ENCODE data around the gene CDS2. TPM values are rescaled to one million over a fixed set of nuclear protein-coding genes. Genes with fewer than 3 reads are reported as not detected.
"Not testable (repeated sequence)": the region's sequence is repeated elsewhere in the genome, so short reads cannot be mapped to it uniquely, and the experiment has no call there.

Gene CDS2
- 66.3 and 75.2 TPM in 2 replicates for total RNA-seq (2014; rRNA removed; shearing (Covaris generic))
- 42.6 and 64.2 TPM in 2 replicates for polyA plus RNA-seq (2015; cell fraction: cytosol; rRNA removed)
- polyA plus RNA-seq (2015; cell fraction: nucleus; rRNA removed): 30.1 and 32.8 TPM in 2 replicates

DNA sequence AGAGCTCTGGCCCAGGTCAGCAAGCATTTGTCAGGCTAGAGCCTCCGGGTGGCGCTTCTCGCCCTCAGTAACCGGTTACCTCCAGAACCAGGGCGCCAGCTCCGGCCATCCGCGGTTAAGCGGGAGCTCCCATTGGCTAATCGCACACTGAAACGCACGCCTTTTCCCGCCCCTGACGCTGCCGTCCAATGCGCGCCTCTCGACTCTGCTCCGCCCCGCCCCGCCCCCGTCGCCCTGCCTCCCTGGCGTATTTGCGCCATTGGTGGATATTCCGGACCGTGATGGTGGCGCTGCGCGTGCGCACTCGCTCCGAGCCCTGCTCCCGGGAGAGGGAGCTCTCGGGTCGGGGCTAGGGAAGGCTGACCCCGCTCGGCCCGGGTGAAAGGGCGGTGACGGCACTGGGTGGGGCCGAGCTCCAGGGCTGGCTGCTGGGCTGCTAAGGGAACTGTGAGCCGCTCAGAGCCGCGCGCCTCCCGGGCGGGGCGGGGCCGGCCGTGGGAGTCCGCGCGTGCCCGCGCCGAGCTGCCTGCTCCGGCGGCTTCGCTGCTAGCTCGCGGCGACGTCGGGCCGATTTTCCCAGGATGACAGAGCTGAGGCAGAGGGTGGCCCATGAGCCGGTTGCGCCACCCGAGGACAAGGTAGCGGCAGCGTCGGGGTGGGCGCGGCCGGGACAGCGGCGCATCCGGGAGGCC, at the start of gene CDS2:
TSS of gene CDS2 (plus strand) at position 497 of the 692 bp plus-strand sequence. CDS start at position 582, 85 bp downstream.
- in situ Hi-C loops (cut with HindIII; ENCODE audit: low pct_unique_long_range_greater_than_20kb, low sequenced_read_pairs): no loop called here

DNA sequence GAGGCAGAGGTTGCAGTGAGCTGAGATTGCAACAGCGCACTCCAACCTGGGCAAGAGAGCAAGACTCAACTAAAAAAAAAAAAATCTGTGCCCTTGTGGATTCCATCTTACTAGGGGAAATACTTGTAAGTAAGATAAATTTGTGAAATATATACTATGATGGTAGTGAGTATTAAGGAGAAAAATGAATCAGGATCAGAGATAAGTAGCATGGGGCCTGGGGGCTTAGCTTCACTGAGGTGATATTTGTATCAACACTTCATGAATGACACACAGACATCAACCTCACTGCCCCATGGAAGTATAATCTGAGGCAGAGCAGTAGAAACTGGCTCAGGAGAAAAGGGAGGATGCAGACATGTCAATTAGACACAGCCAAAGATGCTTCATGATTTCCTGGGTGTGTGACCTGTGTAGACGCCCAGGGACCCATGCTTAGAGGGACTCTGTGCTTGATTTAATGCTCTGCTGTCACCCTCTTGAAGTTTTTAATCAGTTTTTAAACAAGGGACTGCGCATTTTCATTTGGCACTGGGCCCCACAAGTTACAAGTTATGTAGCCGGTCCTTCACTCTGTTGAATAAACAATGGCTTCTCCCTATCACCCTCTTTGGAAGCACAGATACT, 48.9 kb upstream of the CDS2 start:
- in situ Hi-C loops (cut with HindIII; ENCODE audit: low pct_unique_long_range_greater_than_20kb, low sequenced_read_pairs): no loop called here
- no peak for DNase-seq (ENCODE audit: low read depth, low spot score)

More for the DNA sequence above, at the start of gene CDS2:
- peak; percentile 99 for DNase-seq (ENCODE audit: low read depth, low spot score)

DNA sequence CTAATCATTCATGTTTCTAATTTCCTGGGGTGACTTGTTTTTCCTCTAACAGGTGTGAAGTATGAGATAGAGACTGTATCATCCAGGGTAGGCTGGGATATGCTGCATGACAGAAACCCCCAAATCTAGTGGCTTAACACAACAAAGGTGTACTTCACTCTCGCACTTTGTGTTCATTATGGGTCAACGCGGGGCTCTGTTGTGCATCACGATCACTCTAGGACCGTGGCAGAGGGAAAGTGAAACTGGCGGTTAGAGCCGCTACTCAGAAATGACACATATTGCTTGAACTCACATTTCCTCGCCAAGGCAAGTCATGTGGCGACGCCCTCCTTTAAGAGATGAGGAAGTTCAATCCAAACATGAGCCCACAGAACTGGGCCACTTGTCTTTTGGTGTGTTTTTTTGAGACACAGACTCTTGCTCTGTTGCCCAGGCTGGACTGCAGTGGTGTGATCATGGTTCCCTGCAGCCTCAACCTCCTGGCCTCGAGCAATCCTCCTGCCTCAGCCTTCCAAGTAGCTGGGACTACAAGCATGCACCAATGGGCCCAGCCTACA, 48.3 kb upstream of the CDS2 start:
- in situ Hi-C loops (cut with HindIII; ENCODE audit: low pct_unique_long_range_greater_than_20kb, low sequenced_read_pairs): no loop called here

DNA sequence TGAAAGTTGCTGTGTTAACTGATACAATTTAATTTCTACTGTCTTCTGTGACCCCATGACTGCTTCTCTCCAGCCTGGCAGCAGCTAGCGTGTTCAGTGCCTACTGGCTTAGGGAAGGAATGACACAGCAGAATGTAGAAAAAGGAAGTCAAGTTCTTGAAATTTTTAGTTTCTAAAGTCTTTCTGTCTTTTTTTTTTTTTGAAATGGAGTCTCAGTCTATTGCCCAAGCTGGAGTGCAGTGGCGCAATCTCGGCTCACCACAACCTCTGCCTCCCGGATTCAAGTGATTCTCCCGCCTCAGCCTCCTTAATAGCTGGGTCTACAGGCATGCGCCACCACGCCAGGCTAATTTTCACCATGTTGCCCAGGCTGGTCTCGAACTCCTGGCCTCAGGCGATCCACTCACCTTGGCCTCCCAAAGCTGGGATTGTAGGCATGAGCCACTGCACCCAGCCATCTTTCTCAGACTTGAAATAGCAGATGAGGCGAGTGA, 46.4 kb upstream of the CDS2 start:
- DNase-seq (ENCODE audit: low read depth, low spot score): peak; percentile 84
- in situ Hi-C loops (cut with HindIII; ENCODE audit: low pct_unique_long_range_greater_than_20kb, low sequenced_read_pairs): no loop called here

More for the DNA sequence above, 48.3 kb upstream of the CDS2 start:
- peak; percentile 73 for DNase-seq (ENCODE audit: low read depth, low spot score)

DNA sequence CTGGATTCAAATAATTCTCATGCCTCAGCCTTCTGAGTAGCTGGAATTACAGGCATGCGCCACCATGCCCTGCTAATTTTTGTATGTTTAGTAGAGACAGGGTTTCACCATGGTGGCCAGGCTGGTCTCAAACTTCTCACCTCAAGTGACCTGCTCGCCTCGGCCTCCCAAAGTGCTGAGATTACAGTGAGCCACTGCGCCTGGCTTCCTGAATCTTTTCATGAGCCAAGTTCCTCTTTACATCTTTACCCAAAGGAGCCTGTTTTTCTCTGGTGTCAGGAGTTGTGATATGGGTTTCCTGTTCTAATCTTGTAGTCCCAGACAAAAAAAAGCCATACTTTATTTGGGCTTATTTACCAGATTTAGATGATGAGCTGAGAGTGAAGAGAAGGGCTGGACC, 41.4 kb upstream of the CDS2 start:
- DNase-seq (ENCODE audit: low read depth, low spot score): no peak
- in situ Hi-C loops (cut with HindIII; ENCODE audit: low pct_unique_long_range_greater_than_20kb, low sequenced_read_pairs): no loop called here

DNA sequence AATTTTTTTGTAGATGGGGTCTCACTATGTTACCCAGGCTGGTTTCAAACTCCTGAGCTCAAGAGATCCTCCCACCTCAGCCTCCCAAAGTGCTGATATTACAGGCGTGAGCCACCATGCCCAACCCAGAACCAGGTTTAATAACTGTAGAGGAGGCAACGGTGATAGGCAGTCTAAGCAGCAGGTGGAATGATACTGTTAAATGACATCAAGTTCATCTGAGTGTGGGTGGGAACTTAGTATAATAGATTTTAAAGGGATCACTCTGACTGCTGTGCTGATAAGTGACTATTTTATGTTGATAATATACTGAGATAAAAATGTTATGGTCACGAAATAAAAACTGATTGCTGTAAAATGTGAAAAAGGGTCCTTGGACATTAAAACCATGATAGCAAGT, 38.1 kb upstream of the CDS2 start:
- in situ Hi-C loops (cut with HindIII; ENCODE audit: low pct_unique_long_range_greater_than_20kb, low sequenced_read_pairs): no loop called here
- no peak for DNase-seq (ENCODE audit: low read depth, low spot score)

DNA sequence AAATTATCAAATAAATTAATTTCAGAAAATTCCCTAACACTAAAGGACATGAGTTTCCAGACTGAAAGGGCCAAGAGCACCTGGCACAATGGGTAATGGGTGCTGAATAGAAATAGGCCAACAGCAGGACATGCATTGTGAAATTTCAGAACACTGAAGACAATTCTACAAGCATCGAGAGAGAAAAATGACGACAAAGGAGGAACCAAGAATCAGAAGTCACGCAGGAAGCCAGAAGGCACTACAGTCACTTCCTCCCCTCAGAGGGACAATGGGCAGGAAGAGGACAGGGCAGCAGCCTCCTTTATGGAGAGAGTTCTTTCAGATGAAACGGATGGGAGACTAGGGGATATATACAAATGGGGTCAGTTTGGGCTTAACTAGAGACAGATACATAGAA, 36.6 kb upstream of the CDS2 start:
- in situ Hi-C loops (cut with HindIII; ENCODE audit: low pct_unique_long_range_greater_than_20kb, low sequenced_read_pairs): no loop called here
- no peak for DNase-seq (ENCODE audit: low read depth, low spot score)

DNA sequence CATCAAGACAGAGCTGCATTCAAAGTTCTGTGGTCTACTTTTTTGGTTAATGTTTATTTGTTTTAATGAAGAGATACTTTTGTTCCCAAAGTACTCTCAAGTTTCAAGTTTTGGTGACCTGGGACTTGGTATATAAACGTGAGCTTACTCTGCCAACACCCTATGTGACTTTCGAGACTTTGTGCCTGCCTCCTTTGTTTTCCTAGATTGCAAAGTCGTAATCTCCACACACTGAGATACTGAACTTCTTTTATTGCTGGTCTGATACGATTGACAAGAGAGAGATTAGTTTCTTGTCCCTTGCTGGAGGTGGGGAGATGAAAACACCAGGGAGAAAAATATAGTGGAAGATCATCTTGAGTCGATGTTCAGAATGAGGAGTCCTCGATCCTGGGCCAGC, 34.9 kb upstream of the CDS2 start:
- no peak for DNase-seq (ENCODE audit: low read depth, low spot score)
- in situ Hi-C loops (cut with HindIII; ENCODE audit: low pct_unique_long_range_greater_than_20kb, low sequenced_read_pairs): no loop called here

DNA sequence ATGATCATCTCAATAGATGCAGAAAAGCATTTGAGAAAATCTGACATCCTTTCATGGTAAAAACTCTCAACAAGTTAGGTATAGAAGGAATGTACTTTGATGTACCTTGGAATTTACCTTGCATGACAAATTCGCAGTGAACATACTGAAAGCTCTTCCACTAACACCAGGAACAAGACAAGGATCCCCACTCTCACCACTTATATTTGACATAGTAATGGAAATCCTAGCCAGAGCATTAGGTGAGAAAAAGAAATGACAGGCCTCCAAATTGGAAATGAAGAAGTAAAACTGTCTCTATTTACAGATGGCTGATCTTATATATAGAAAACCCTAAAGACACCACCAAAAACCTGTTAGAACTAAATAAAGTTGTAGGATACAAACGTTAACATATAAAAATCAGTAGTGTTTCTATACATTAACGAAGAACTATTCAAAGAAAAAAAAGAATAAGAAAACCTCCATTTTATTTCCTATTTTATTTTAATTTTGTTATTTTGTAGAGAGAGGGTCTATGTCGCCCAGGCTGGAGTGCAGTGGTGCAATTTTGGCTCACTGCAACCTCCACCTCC, 34.0 kb upstream of the CDS2 start:
- no peak for DNase-seq (ENCODE audit: low read depth, low spot score)
- in situ Hi-C loops (cut with HindIII; ENCODE audit: low pct_unique_long_range_greater_than_20kb, low sequenced_read_pairs): no loop called here

DNA sequence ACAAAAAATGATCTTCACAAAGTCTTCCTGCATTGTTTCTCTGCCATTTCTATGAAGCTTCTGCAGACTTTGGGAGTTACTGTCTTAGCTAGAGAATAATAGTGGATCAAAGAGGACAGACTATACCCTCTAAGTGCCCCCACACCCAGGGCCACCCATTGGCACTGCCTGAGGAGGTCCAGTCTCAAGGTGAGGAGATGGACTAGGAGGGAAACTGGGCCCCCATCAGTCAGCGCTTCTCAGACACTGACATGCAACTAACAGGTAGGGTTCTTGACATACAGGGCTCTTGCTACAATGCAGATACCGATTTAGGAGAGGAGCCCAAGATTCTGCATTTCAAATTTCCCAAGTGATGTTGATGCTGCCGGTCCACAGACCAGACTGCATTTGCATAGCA, 31.4 kb upstream of the CDS2 start:
- in situ Hi-C loops (cut with HindIII; ENCODE audit: low pct_unique_long_range_greater_than_20kb, low sequenced_read_pairs): no loop called here
- DNase-seq (ENCODE audit: low read depth, low spot score): no peak

DNA sequence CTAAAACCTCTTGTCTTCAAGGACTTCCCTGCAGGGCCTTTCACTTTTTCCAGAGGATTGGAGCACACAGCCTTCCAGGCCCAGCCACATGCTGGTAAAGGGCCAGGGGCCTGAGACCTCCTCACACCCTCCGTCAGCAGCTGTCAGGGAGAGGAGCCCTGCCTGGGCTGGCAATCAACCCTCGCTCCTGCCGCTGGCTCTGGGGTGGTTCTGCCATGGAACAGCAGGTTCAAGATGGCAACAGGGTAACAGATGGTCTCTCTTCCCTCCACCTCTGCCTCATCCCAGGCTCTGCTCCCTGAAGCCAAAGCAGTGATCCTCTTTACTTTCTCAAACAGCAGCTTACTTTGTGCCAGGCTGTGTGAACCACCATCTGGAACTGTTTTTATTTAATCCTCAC, 30.9 kb upstream of the CDS2 start:
- in situ Hi-C loops (cut with HindIII; ENCODE audit: low pct_unique_long_range_greater_than_20kb, low sequenced_read_pairs): no loop called here

DNA sequence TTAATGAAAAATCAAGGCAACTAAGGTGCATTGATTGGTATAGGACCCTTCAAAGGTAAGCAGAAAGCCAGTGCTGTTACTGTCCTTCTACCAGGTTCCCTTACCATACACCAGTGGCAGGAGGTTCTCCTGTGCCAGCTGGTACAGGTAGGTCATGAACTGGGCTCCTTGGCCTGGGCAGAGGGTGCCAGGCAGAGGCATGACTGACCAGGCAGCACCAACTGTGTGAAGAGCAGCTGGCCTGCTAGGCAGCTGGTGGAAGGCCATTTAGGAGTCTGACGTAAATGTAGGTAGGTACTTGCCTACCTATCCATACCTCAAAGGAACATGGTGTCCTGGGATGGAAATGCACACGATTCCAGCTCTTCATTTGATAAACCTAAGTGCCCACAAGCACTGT, 30.3 kb upstream of the CDS2 start:
- in situ Hi-C loops (cut with HindIII; ENCODE audit: low pct_unique_long_range_greater_than_20kb, low sequenced_read_pairs): no loop called here
- no peak for DNase-seq (ENCODE audit: low read depth, low spot score)

More for the DNA sequence above, 30.9 kb upstream of the CDS2 start:
- no peak for DNase-seq (ENCODE audit: low read depth, low spot score)

DNA sequence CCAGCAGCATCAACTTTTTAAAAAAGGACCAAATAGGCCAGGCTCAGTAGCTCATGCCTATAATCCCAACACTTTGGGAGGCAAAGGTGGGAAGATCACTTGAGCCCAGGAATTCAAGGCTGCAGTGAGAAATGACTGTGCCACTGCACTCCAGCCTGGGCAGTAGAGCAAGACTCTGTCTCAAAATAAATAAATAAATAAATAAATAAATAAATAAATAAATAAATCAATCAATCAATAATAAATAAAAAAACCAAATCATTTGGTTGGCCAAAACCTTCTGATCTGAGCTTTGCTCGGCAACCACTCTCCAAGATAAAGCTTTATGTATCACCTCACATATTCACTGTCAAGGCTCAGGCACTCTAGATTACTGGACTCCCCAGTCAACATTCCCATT, 27.8 kb upstream of the CDS2 start:
- DNase-seq (ENCODE audit: low read depth, low spot score); in situ Hi-C loops (cut with HindIII; ENCODE audit: low pct_unique_long_range_greater_than_20kb, low sequenced_read_pairs): not testable (repeated sequence)

DNA sequence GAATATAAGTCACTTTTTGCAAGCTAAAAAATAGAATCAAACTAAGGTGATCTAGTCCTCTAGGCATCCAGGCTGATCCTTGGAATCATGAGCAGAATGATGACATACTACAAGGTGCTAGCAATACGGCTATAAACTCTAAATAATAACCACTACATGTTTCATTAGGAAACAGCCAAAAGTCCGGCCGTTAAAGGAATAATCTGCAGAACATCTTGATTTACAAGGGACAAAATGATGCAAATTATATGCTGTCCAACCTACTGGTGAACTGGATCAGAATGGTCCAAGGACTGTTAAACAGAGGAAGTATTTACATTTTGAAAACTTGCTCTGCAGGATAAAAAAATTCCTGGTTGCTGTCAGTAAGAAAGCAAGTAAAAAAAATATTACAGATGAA, 26.9 kb upstream of the CDS2 start:
- in situ Hi-C loops (cut with HindIII; ENCODE audit: low pct_unique_long_range_greater_than_20kb, low sequenced_read_pairs); DNase-seq (ENCODE audit: low read depth, low spot score): not testable (repeated sequence)

DNA sequence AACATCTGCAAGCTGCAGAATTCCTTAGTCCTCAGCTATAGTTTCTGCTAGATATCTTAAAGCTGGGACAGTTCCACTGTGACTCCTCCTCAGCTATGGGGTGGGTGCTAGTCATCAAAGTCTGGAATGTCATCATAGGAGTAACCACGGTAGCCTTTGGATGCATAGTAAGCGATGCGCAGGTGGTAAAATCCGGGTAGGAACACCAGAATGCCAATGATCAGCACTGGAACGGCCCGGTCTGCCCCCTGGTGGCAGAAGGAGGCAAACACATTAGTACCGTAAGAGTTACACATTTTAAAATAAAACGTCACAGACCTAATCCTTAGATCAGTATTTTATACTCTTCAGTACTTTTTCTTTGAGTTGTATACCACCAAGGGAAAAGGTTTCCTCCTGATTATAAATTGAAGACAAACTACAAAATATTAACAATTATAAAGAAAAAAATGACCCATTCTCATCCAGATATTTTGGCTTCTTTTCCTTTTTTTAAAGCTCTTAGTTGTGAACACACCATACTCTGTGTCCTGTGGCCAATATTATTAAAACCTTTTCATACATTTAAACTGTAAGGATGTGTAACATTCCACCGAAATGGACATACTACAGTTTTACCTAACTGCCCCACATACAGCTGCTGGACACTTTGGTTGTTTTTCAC, 26.0 kb upstream of the CDS2 start:
- in situ Hi-C loops (cut with HindIII; ENCODE audit: low pct_unique_long_range_greater_than_20kb, low sequenced_read_pairs): no loop called here
- DNase-seq (ENCODE audit: low read depth, low spot score): peak; percentile 84

DNA sequence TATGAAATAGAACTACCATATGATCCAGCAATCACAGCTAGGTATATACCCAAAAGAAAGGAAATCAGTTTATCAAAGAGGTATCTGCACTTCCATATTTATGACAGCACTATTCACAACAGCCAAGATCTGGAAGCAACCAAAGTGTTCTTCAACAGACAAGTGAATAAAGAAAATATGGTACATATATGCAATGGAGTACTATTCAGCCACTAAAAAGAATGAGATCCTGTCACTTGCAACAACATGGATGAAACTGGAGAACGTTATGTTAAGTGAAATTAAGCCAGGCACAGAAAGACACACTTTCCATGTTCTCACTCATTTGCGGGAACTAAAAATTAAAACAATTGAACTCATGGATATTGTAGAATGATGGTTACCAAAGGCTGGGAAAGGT, 22.3 kb upstream of the CDS2 start:
- no peak for DNase-seq (ENCODE audit: low read depth, low spot score)
- in situ Hi-C loops (cut with HindIII; ENCODE audit: low pct_unique_long_range_greater_than_20kb, low sequenced_read_pairs): no loop called here

DNA sequence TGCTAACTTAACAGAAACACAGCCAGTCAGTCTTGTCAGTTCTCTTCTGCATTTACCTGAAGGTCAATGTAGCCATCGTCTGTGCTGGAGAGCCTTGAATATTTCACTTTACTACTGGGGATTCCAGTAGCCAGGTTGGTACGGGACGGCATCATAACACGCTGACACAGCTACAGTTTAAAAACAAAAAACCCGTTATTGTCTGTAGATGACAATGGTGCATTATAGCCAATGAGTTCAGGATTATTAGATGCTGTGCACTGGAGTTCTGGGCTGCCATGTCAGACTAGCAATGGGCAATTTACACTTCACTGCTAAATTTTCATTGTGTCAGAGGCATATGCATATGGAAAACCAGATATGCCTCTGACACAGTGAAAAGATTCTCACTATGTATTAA, 17.5 kb upstream of the CDS2 start:
- in situ Hi-C loops (cut with HindIII; ENCODE audit: low pct_unique_long_range_greater_than_20kb, low sequenced_read_pairs): no loop called here
- DNase-seq (ENCODE audit: low read depth, low spot score): no peak

DNA sequence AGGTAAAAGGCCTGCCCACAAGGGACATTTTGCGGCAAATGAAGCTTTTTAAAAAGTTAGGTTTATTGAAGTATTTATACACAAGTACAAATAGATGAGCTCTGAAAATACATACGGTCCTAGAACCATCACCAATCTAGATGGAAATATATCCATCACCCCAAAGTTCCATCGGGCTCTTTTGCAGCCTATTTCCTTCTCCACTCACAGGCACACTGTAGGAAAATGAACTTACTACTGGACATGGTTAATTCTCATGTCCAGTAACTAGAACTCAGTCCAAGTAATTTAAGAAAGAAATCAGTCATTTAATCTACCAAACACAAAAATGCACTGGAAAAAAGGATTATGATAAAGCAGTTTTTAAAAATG, 13.2 kb upstream of the CDS2 start:
- in situ Hi-C loops (cut with HindIII; ENCODE audit: low pct_unique_long_range_greater_than_20kb, low sequenced_read_pairs): no loop called here
- DNase-seq (ENCODE audit: low read depth, low spot score): no peak
